G401 (cell line): ENCODE data around the gene ZNF507. TPM values are rescaled to one million over a fixed set of nuclear protein-coding genes. Genes with fewer than 3 reads are reported as not detected.

Experiments
- DNase-seq: peaks from one replicate; pipeline ENCODE4 v3.0.0-alpha.2; 2015; ENCODE audit warnings: low spot score
- in situ Hi-C: cut with HindIII; loops from 2 replicates; pipeline ENCODE4 v1.10.0; 2016; ENCODE audit warnings: low sequenced_read_pairs, mixed read lengths
- total RNA-seq: library from RNA; depleted of rRNA; stranded (reverse); fragments of >200 nt; shearing (Covaris generic); gene quantifications from 2 replicates; pipeline ENCODE4 v1.2.3, GENCODE V29; 2014

The ZNF507 gene
- total RNA-seq, 1 experiment from 2014 or later, result 10.0 TPM

DNA sequence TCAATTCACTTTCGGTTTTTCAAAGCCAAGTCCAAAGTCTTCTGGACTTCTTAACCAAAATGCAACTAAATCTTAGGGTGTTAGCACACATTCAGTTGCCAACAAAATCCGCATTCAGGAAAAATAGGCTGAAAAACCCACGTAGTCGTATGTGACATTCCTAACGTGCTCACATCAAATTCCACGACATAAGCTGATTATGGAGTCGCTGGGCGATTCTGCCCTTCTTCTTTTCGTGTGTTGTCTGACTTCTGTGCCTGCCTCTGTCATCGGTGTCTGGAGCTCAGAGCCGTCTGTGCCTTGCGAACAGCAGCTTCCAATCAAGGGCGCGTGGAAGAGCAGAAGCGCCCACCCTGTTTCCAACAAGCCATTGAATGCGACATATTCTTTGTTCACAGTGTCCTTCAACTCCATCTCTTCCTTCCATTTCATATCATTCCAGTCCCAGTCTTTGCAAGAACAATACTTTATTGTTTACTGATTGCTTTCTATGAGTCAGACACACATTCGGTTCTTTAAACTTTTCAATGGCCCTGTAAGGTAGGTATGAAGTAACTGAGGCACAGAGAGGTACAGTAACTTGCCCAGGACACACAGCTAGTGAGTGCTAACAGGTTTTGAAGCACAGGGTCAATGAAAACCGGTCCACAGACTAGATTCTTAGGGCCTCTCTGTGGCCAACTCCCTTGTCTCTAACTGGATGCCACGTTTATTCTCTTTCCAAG is 8.2 kb upstream of the ZNF507 start:
- in situ Hi-C loops, result no loop called here

DNA sequence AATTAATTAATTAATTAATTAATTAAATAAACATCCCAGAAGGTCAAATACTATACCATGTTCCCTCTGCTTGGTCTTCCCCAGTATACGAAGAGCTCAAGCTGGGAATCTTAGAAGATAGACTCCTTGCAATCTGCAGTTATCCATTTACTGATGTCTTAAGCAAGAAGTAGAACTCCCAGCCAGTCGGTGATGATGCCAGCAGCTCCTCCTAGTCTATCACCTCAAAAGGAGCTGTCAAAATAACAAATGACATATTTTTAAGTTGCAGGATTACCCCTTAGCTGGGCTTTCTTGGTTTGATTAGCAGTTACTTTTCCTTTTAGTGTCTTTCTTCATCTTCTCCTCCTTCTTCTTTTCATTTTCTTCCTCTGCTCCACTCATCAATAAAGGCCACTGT is 6.0 kb upstream of the ZNF507 start:
- no peak for DNase-seq
- in situ Hi-C loops, result no loop called here

More for the DNA sequence above, 8.2 kb upstream of the ZNF507 start:
- no peak for DNase-seq

DNA sequence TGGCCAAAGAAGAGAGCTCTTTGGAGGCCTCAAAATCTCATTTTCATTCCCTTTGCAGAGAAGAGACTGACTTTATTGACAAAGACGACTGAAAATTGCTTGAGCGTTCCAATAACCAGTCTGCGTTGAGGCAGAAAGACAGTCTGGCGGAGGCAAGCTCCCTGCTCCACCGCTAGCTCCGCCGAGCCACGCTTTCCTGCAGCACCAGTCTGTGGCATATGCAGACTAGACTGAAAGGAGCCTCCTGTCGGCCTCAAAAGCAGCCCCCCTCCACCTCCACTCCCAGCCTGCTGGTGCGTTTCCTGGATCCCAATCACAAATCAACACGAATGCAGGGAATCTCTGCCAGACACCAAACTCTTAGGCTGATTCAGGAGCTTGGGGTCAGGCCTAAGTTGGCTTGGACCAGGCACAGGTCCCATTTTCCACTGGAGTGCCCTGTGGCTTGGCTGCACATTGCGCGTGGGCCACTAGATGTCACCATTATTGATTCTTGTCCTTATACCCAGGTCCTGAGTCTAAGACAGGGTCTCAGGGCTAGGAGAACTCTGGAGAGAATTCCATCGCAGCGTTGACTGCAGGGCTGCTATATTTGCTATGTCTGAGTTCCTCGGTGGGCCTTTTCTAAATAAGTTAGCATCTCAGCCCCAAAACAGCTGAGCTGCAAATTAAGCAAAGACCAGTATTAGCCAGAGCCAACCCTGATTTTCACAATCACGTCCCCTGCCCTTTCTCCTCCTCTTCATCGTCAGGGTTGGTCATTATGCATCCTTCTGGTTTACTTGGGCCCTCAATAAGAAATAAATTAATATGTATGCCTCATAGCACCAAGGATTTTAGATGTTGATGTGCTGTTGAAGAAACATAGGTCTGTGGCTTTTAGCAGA is 5.2 kb upstream of the ZNF507 start:
- in situ Hi-C loops, result no loop called here
- peak; percentile 49 for DNase-seq

DNA sequence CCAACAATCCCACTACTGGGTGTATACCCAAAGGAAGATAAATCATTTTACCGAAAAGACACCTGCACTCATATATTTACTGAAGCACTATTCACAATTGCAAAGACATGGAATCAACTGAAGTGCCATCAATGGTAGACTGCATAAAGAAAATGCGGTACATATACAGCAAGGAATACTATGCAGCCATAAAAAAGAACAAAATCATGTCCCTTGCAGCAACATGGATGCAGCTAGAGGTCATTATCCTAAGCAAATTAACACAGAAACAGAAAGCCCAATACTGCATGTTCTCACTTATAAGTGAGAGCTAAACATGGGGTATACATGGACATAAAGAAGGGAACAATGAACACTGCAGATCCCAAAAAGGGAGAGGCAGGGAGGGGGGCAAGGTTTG is 2.7 kb upstream of the ZNF507 start:
- in situ Hi-C loops, result no loop called here
- no peak for DNase-seq

DNA sequence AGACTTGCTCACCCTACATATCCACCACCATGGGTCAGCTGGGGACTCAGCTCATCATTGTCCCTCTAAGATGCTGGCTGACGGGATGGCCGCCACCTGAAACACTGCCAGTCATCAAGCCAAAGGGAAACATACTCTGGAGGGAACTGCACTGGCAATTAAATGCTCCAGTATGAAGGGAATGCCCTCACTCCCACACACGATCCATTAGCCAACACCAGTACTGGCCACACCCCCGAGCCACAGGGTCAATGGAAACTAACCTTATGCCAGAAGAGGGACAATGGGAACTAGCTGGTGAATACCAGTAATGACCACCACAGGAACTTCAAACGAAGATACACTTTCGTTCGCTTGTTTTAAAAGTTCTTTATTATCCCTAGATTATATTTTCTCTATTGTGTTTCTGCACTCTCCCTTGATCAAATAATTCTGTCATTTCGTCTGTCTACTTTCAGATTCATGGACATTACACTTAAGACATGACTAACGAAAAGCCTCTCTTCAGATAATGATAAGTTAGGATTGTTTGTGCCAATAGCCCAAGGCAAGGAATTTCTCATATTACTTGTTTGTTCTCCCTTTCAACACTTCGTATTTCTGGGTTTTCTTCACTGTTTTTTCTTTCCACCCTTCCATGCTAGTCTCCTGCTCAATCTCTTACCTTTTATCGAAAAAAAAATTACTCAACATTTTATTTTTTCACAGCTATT is 1.7 kb upstream of the ZNF507 start:
- in situ Hi-C loops, result no loop called here
- no peak for DNase-seq

DNA sequence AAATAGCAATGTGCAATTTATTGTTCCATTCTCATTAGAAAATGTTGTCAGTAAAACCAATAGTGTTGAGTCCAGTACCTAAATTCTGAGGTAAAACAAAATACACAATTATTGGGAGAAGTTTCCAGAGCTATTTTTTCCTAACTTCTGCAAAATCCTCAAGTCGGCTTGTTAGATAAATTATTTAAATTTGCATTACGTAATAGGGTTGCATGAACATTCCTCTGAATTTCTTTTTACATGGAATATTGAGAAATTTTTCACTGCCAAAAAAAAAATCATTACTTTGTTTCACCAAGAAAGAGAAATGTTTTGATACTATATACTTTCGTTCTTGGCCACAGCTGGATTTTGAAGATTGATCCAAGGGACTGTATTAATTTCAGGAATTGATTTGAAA is 1.5 kb downstream of the ZNF507 start:
- DNase-seq, result no peak
- in situ Hi-C loops, result no loop called here

DNA sequence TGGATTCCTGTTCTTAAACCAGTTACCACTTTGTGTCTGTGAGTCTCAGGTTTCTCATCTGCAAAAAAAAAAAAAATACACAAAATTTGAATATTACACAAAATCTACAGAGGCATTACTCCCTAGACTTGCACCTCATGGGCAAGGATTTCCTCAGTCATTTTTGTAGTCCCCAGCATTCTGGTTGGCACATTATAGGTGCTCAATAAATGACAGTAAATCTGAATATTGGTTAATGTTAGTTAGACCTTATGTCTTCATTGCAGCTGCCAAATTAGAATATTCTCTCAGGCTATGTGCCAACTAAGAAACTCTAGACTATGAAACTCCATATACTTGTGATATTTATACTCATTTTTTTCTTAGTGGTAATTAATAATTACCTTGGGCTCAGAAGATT is 2.2 kb downstream of the ZNF507 start:
- in situ Hi-C loops, result no loop called here
- DNase-seq, result no peak

DNA sequence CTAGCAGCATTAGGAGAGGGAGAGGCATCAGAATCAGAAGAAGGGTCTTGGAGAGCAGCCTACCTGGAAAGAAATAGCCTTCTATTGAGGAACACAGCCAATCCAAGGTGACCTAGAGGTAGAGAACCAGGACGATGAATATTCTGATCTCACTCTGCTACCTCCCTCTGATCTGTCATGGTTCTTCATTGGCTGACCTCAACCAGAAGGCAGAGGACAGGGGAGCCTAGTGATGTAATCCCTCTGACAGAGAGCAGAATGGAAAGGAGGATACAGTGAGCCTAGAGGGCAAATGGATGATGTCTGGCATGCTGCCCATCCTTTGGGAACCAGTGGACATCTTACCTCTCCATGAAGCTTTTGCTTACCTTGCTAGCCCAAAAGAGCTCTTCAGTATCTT is 3.6 kb downstream of the ZNF507 start:
- in situ Hi-C loops, result no loop called here
- no peak for DNase-seq

DNA sequence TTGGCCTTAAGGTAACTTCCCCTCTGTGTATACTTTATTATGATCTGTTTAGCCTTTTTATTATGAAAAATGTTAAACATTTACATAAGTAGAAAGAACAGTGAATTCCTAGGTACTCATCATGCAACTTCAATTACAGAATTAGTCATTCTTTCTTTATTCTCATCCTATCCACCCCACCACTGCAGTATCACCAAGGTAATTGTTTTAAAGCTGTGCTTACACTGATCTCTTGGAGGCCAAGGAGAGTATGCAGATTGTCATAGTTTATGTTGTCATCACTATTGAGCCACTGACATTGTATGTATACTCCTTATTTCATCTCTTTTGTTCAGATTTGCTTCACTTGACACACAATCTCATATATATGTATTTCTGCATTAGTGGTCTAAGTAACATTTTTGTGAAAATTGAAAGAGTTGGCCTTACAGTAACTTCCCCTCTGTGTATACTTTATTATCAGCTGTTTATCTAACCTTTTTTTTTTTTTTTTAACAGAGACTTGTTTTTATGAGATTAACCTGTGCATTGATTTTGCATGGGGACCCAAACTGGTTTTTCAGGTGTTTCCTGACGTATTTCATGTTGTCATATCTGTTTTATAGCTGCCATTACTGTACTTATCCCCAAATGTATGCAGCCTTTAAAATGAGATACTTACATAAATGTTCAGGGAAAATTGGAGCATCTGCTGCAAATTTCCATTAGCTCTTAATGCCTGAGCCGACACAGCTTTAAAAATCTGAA is 4.5 kb downstream of the ZNF507 start:
- DNase-seq, result no peak
- in situ Hi-C loops, result no loop called here

DNA sequence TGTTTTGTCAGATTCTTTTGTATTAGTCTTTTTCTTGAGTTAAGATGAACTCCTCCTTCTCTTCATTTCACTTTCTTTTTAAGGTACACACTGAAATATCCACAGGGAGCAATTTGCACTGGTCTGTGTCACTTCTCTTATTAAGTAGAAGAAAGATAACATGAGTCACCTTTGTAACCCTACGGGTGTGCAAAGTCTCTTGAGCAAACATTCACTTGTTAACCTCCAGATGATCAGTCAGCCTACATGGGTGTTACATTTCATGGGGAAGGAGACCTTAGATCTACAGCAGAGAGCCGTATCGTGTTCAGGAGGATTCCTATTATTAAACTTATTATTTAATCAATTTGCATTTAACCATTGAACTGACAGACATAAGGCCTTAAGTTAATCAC is 5.1 kb downstream of the ZNF507 start:
- in situ Hi-C loops, result no loop called here
- no peak for DNase-seq

DNA sequence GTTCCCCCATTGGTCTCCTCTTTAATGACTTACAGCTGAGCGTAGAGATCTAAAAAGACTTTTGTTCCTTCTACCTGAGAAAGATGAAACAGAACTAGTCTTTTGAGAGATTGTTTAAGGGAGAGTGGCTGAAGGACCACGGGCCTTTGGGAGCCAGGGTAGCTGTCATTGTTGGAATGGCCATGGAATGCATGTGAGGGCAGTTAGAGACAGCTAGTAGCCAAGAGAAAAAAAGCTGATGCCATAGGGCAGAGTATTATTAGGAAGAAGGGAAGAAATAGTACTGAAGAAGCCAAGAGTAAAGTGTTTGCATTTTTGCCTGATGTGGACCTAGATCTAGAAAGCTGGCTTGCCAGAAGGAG is 5.6 kb downstream of the ZNF507 start:
- in situ Hi-C loops, result no loop called here
- DNase-seq, result no peak

DNA sequence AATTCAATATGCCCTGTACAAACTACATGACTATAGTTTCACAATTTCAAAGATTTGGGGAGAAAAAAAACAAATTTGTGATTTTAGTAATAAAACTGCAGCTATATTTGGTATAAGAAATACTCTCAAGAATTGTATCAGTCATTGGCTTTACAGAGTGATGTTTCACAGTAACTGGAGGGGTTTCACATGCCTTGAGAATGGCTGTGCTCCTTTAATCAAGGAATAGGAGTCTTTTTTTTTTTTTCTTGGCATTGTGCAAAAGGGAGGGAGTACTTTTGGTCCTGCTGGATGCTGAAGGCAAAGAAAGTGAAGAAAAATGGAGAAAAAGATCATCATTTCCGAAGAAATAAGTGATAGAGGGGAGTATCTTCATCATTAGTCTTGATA is 6.8 kb downstream of the ZNF507 start:
- DNase-seq, result no peak
- in situ Hi-C loops, result no loop called here

DNA sequence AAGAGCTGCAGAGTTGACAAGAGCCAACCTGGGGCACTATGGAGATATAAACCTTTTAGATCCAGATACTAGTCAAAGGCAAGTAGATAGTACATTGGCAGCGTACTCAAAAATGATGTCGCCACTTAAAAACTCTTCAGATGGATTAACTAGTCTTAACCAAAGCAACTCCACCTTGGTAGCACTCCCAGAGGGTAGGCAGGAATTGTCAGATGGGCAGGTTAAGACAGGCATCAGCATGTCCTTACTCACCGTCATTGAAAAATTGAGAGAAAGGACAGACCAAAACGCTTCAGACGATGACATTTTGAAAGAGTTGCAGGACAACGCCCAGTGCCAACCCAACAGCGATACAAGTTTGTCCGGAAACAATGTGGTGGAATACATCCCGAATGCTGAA is 8.9 kb downstream of the ZNF507 start:
- no peak for DNase-seq
- in situ Hi-C loops, result no loop called here

DNA sequence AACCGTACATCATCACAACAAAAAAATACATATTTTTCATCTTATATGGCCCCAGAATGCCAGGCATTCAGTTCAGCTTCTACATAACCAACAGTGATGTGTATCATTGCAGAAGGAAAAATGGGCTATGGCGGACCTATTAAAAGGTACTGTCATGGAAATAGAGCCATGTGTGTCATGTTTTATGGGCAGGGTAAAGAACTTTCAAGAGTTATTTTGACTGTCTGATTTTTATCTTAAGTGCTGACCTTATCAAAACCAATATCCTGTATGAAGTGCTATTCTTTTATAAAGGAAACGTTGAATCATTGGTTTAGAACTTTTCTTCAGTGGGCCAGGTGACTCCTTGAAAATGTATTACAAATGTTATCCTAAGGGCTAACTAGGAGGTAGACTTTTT is 9.9 kb downstream of the ZNF507 start:
- DNase-seq, result no peak
- in situ Hi-C loops, result no loop called here

DNA sequence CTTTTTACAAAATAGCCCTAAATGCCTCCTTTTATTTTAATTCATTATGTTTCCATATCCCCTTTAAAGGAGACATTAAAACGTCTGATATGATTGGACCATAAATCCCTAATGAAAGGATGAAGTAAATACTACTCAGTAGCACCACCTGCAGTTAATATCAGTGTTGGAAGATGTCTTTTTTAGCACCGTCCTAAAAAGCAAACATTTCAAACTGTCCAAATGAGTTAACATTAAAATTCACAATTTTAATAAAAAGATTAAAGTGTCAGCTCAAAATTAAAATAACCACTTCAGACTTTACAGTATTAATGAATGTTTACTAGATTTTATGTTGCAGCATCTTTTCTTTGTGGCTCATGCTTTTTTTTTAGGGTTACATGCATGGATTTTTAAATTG is 12.3 kb downstream of the ZNF507 start:
- no peak for DNase-seq
- in situ Hi-C loops, result no loop called here

DNA sequence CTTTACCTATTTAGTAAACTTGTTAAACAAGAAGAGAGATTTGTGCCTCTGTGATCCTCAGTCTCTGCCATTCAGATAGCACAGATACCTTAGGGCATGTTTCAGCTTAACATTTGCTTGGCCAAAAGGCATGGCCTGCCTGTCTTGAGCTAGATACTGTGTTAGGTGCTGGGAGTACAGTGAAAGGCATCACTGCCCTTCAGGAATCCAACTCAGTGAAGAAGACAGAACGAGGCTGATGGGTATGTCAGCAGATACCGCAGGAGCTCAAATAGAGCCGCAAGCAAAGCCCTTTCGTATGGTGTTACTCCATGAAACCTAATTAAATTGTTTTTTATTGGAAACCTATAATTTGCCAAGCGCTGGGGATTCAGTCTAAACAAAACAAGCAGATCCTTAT is 12.9 kb downstream of the ZNF507 start:
- no peak for DNase-seq
- in situ Hi-C loops, result no loop called here

DNA sequence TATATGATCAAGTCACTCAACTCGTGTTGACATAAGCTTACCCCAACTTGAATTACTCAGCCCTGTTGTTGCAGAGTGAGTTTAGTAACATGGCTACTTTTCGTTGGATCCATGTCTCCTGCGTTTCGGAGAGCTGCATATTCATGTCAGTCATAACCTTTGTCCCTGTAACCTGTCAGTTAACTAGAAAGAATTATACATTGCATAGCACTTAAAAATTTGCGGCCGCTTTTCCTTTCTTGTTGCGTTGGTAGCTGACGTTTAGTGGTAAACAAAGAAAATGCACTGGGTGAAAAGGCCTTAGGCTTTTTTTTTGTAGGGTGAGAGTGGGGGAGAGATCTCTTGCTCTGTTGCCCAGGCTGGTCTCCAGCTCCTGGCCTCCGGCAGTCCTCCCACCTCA is 14.2 kb downstream of the ZNF507 start:
- in situ Hi-C loops, result no loop called here

DNA sequence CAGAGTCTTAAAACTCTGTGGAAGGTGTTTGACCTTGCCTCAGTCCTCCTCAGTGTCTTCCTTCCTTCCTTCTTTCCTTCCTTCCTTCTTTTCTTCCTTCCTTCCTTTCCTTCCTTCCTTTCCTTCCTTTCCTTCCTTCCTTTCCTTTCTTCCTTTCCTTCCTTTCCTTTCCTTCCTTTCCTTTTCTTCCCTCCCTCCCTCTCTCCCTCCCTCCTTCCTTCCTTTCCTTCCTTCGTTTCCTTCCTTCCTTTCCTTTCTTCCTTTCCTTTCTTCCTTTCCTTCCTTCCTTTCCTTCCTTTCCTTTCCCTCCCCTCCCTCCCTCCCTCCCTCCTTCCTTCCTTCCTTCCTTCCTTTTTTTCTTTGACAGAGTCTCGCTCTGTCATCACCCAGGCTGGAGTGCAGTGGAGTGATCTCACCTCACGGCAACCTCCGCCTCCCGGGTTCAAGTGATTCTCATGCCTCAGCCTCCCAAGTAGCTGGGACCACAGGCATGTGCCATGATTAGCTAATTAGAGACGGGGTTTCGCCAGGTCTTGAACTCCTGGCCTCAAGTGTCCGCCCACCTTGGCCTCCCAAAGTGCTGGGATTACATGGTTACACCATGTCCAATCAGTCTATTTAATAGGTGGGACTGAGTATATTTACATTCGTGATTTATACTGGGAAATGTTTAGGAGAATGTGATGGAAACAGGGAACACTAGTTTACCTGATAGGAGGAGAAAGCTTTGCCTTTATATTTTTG is 16.3 kb downstream of the ZNF507 start:
- in situ Hi-C loops, result no loop called here
- no peak for DNase-seq

More for the DNA sequence above, 14.2 kb downstream of the ZNF507 start:
- DNase-seq, result no peak

DNA sequence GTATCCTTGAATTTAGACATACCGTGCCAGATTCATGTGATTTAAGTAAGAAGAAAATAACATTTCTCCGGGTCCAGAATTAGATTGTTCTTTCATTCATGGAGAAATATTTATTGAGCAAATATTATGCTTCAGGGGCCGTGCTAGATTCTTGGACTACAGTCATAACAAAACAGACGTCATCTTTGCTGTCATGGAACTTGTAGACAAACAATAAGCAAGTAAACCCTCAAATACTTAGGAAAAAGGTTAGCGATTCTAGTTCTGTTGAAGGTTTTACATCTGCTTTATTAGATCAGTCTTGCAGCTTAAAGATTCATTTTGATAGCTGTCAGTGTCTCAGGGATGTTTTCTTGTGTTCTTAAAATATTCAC is 16.9 kb downstream of the ZNF507 start:
- in situ Hi-C loops, result no loop called here

More for the DNA sequence above, 16.9 kb downstream of the ZNF507 start:
- no peak for DNase-seq
